Raji (cell line): ENCODE data around the gene PDHB.

Experiments used
- POLR2A ChIP-seq: IDR thresholded peaks from 2 replicates; pipeline ENCODE4 v1.6.1; 2011; ENCODE audit warnings: low read depth, low read length, control low read depth; ENCODE audit not compliant: insufficient read depth

Gene PDHB

DNA sequence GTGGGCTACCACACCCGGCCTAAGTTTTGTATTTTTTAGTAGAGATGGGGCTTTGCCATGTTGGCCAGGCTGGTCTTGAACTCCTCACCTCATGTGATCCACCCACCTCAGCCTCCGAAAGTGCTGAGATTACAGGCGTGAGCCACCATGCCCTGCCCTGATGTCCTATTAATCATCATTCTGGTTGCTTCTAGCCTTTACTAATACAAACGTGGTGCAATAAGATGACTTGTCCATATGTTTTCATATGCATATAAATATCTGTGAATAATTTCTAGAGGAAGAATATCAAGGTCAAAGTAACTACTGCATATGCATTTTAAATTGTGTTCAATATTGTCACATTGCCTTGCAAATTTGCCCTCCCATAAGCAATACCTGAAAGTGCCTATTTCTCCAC is 25.5 kb upstream of the PDHB start:
- TF ChIP-seq POLR2A: no peak

DNA sequence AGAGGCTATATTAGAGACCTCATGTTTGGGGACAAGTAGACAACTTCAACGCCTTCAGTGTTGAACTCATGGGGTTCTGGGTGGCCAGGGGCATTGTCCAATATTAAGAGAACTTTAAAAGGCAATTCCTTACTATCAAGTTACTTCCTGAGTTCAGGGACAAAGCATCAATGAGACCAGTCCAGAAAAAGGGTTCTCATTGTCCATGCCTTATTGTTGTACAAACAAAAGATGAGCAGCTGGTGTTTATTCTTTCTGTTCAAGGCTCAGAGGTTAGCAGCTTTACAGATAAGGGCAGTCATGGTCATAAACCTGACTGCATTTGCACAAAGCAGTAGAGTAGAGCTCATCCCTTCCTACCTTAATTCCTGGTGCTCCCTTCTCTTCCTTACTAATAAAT is 18.5 kb upstream of the PDHB start:
- no peak for TF ChIP-seq POLR2A

DNA sequence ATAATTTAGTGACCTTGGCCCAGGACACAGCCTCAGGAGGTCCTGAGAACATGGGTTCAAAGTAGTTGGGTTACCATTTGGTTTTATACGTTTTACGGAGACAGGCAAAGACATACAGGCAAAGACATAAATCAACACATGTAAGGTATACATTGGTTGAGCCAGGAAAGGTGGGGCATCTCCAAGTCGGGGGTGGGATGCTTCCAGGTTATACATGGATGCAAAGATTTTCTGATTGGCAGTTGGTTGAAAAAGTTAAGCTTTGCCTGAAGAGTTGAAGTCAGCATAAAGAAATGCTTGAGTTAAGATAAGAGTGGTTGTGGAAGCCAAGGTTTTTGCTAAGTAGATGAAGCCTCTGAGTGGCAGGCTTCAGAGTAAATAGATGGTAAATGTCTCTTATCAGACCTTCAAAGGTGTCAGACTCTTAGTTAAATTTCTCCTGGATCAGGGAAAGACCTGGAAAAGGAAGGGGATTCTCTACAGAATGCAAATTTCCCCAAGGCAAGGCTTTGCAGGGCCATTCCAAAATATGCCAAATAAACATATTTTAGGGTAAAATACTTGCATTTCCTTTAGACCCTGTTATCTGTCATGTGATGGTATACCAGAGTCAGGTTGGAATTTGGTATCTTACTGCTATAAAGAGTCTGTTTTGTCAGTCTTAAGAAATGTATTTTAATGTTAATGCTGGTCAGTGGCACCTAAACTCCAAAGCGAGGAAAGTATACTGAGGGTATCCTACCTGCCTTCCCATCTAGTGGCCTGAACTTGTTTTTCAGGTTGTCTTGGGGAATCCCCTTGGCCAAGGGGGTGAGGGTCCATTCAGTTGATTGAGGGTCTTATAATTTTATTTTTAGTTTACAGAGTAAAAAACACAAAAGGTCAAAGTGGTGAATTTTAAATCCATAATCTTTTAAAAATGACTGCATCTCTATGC is 8.2 kb upstream of the PDHB start:
- no peak for TF ChIP-seq POLR2A

DNA sequence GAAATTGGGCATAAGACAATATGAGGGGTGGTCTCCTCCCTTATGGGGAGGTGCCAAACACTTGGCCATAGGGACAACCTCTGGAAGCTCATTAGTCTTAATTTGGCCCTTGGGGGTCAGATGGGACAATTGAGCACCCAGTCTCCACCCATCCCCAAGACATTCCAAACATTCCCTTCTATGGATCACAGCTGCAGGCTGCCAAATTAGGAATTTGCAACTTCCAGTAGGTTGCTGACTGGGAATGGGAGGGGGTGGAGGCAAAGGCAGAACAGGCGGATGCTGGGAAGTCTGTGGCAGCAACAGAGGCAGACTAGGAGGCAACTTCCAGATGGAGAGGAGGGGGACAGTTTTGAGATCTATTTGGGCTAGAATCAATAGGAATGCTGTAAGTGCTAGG is 1.4 kb upstream of the PDHB start:
- TF ChIP-seq POLR2A: no peak

DNA sequence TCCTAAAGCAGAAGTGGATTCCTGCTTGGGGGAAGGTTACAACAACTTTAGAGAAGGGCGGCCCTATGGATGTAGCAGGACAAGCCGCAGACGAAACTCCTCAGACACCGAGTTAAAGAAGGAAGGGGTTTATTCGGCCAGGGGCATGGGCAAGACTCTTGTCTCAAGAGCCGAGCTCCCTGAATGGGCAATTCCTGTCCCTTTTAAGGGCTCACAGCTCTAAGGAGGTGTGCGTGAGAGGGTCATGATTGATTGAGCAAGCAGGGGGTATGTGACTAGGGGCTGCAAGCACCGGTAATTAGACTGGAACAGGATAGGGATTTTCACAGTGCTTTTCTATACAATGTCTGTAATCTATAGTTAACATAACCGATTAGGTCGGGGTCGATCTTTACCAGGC is 879 bp upstream of the PDHB start:
- no peak for TF ChIP-seq POLR2A

DNA sequence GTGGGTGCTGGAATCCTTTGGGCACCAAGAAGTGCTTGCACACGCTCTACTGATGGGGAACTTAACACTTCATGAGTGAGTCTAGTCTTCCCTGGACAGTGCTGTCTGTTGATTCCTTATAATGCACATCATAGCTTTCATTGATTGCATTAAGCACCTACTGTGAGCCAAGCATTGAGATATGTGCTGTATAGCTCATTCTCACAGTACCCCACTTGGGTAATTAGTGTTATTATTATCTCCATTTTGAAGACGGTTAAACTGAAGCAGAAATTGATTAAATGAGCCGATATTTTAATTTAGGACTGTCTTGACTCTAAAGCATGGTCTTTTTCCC is 504 bp upstream of the PDHB start:
- TF ChIP-seq POLR2A: no peak

DNA sequence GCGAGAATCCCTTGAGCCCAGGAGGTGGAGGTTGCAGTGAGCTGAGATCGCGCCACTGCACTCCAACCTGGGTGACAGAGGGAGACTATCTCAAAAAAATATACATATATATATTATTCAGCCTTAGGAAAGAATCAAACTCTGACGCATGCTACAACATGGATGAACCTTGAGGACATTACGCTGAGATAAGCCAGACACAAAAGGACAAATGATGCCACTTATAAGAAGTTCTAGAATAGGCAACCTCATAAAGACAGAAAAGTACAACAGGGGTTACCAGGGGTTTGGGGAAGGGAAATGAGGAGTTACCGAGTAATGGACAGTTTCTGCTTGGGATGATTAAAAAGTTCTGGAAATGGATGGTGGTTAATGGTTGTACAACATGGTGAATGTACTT is 727 bp downstream of the PDHB start:
- no peak for TF ChIP-seq POLR2A

DNA sequence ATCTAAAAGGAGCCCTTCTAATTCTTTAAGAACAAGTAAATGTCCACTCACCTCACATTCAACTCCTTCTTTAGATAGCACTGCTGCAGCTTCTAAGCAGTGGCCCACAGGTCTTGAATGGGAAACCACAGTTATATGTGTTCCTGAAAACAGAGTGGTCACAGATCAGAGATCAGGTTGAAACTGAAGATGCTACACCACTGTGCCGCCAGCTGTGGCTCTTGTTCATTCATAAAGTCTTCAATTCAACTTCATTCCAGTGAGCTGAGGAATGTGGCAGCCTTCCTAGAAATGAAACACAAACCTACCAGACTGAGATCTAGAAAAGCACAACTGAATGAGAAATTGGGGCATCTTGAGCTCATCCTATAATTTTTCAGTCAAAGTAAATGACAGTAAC is 4.0 kb downstream of the PDHB start:
- no peak for TF ChIP-seq POLR2A

DNA sequence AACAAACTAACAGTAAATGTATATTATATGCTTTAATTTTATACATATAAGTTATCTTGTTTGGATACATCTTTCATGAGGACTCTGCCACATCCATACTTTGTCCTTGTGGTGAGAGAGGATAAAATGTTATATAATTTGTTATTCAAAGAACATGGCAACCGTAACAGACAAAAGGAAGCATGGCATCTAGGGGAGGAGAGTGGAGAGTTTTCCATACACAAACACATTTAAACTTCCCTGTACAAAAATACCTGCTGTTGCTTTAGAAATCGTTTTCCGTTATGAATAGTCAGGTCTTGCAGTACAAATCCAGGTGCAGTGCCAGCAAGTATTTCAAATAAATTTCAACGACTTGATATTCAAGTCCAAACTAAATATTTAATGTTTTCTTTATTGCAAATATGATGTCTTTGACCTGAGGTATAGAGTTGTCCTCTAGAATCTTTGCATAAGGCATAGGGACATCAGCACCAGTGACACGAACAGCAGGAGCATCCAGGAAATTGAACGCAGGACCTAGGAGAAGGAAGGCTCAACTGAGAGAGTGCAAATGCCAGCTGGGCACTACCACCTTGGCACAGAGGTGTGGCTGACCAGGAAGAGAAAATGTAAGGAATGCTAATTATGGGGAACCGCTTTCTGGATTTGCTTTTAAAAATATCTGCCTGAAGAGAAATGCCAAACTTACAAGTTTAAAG is 5.8 kb downstream of the PDHB start:
- TF ChIP-seq POLR2A: no peak

DNA sequence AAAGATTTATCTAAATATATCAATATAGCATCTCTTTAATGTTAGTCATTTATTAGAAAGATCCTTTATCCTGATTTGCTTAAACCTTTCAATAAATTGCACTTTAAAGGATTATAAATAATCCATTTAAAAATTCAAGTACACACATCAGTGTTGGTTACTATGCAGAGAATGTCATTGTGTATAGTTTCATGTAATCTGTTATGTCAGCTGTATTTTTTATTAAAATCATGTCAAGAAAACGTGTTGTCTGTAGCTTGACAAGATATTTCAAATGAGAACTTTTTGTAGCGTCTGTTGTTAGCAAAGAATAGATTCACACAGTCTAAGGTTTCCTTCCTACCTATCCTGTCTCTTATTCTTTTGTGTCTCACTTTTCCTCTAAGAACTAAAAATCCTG is 7.8 kb downstream of the PDHB start:
- TF ChIP-seq POLR2A: no peak

DNA sequence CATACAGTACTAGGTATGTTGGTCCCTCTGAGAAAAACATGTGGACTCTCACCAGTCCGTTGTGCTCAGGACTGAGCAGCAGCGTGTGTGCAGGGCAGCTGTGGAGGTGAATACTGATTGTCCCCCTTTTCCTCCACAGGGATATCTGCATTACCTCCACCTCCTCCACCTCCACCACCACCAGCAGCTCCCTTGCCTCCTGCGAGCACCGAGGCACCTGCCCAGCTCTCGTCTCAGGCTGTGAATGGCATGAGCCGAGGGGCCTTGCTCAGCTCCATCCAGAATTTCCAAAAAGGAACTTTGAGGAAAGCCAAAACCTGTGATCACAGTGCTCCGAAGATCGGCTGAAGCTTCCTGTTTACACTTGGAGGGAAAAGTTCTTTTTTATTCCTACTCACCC is 9.0 kb downstream of the PDHB start:
- TF ChIP-seq POLR2A: no peak

DNA sequence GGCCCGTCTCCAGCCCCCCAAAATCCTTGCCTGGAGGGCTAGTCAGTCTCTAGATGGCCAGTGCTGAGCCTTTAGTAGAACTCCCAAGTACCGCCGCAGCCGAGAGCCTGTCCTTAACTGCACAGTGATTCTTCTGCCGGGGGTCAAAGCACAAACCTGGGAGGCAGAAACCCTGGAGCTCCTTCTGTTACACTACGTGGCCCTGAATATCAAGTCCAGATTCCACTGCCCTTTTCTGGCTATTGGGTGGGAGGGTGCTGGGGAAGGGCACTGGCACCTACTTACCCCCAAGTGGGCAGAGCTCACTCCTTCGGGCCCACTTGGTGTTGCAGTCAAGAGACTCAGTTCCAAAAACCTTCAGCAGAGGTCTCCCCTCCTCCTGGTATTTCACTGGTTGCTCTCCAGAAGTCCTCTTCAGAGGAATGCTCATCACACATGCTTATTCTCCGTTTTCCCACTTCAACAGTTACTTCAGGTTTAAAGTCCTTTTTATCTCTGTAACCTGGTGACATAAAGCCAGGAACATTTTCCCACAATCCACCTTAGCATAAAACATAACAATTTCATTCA is 10.8 kb downstream of the PDHB start:
- no peak for TF ChIP-seq POLR2A

DNA sequence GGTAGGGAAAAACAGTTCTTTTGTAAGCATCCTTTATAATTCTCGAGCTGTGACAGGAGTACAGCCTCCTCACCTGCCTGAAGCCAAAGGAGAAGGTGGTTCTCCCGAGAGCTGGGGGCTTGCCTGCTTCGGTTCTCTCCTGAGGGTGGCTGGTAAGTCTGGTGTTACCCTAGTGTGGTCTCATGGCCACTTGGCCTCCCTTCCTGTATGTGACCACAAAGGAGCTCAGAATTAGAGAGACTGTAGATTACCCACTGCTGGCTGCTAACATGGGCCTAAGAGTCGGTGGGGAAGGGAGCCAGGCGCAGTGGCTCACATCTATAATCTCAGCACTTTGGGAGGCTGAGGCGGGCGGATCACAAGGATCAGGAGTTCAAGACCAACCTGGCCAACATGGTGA is 12.6 kb downstream of the PDHB start:
- no peak for TF ChIP-seq POLR2A

DNA sequence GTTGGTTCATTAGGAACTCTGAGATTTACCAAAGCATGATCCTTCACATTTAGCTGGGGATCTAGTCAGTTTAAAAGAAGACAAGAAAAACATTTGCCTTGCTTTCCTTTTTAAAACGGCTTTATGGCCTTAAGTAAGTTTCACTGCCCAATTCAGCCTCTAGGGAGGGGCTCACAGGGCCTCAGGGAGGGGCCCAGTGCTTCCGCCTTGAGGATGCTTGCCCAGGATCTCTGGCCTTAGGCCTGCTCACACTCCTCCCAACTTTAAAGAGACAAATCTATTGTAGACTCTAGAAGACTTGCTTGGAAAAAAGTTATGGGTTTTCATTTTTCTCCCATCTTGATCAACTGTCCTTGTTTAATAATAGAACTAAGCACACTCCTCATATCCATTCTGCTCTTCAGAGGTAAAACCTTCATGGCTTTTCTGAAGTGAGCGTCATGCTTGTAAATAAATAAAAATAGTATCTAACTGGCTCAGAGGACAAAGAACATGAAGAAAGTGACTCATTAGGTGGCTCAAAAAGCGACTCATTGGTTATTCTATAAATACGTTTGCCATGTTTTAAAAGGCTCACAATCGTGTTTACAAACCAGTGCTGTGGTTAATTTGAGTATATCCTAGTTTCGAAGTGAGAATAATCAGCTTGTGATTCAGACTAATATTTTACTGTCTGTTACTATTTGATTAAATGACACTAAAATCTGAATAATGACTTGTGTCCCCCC is 13.7 kb downstream of the PDHB start:
- TF ChIP-seq POLR2A: no peak

DNA sequence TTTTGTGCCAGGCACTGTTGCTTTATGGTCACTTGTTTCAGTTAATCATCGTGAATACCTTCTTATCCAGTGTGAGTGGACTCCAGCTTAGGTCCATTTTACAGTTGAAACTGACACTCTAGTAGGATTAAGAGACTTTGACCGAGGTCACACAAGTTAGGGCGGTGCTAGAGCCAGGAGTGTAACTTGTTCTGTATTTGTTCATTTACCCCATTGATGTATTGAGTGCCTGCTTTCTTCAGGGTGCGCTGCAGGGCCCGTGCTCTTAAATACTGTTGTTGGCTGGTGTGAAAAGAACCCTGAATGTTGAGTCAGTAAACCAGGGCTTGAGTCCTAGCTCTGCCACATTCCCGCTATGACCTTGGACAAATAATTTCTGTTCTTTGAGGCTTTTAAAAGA is 15.4 kb downstream of the PDHB start:
- TF ChIP-seq POLR2A: no peak
